ENCODE results near the gene SBF2.

The SBF2 gene

GRCh38 chr11:9895006-9895405 is 399.0 kb downstream of the SBF2 start:
- no peaks in the 10 kb centered on the region for H4K20me1 ChIP-seq (ENCODE audit: control insufficient read depth, insufficient read depth, low read depth, low read length)
- no peak overlapping the region for H3K27ac ChIP-seq (ENCODE audit: low read depth, low read length)
- H3F3A ChIP-seq (ENCODE audit: control insufficient read depth, insufficient read depth): no peaks in the 10 kb centered on the region
- no peaks in the 10 kb centered on the region for H3K9me3 ChIP-seq (ENCODE audit: control insufficient read depth, insufficient read depth, low read length)
- H3K4me2 ChIP-seq (ENCODE audit: low read length): no peak overlapping the region
- H3K79me2 ChIP-seq (ENCODE audit: control insufficient read depth, low read length): no peaks in the 10 kb centered on the region
- no peak overlapping the region for H3K4me3 ChIP-seq (ENCODE audit: low read length)
- no peaks in the 10 kb centered on the region for H3K9me2 ChIP-seq (replicated peaks; ENCODE audit: control insufficient read depth, low read length)
- no peaks in the 10 kb centered on the region for H3K27me3 ChIP-seq (ENCODE audit: control insufficient read depth, low read length)
- H3K36me3 ChIP-seq (ENCODE audit: control insufficient read depth, low read length): no peaks in the 10 kb centered on the region
- no peaks in the 10 kb centered on the region for H3K4me1 ChIP-seq (ENCODE audit: control insufficient read depth, low read length)
- TF ChIP-seq, protein P1, sequence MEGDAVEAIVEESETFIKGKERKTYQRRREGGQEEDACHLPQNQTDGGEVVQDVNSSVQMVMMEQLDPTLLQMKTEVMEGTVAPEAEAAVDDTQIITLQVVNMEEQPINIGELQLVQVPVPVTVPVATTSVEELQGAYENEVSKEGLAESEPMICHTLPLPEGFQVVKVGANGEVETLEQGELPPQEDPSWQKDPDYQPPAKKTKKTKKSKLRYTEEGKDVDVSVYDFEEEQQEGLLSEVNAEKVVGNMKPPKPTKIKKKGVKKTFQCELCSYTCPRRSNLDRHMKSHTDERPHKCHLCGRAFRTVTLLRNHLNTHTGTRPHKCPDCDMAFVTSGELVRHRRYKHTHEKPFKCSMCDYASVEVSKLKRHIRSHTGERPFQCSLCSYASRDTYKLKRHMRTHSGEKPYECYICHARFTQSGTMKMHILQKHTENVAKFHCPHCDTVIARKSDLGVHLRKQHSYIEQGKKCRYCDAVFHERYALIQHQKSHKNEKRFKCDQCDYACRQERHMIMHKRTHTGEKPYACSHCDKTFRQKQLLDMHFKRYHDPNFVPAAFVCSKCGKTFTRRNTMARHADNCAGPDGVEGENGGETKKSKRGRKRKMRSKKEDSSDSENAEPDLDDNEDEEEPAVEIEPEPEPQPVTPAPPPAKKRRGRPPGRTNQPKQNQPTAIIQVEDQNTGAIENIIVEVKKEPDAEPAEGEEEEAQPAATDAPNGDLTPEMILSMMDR (IDR thresholded peaks at IDR 0.05; ENCODE audit: low read depth, low read length, poor library complexity, severe bottlenecking): no peak
- TF ChIP-seq EZH2phosphoT487 (IDR thresholded peaks at IDR 0.05; ENCODE audit: borderline replicate concordance, low read length): no peak

DNA sequence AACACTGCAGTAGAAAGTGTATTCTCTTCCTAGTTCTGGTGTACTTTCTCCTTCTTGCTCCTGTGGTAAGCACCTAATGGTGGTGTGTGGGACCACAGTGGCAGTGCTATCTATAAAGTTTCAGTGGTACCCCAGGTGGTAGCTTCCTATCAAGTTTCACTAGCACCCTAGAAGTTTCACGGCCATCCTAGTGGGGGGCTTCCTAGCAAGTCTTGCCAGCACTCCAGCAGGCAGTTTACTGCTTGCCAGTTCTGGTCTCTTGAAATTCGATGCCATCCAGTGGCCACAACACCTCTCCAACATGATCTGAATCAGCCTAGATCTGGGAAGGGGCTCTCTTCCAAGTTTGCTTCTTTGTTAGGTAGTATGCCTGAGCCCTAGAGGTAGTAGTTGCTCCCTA is 400.5 kb downstream of the SBF2 start:
- no peak overlapping the region for H3K27ac ChIP-seq (ENCODE audit: low read depth, low read length)

DNA sequence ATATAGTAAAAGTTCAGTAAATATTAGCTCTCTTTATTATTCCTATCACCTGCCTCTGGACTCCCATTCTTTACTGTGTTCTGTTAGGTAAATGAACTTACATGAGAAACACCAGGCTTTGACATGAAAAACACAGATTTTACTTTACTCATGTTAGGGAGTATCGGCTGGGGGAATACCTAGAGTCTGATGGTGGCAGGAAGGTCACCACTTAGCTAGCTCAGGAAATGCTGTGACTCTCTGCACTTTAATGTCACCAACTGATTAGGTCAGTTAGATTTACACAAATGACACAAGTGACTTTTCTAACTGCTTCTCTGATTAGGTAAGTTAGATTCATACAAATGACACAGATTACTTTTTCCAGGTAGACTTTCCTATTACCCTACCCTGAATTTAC is 405.1 kb downstream of the SBF2 start:
- no peaks in the 10 kb centered on the region for H4K20me1 ChIP-seq (ENCODE audit: control insufficient read depth, insufficient read depth, low read depth, low read length)
- TF ChIP-seq, protein P1 (IDR thresholded peaks at IDR 0.05; ENCODE audit: low read depth, low read length, poor library complexity, severe bottlenecking): no peak
- TF ChIP-seq EZH2phosphoT487 (IDR thresholded peaks at IDR 0.05; ENCODE audit: borderline replicate concordance, low read length): no peak
- H3K4me1 ChIP-seq (ENCODE audit: control insufficient read depth, low read length): no peaks in the 10 kb centered on the region
- no peaks in the 10 kb centered on the region for H3K9me2 ChIP-seq (replicated peaks; ENCODE audit: control insufficient read depth, low read length)
- H3K4me2 ChIP-seq (ENCODE audit: low read length): no peak overlapping the region
- H3K36me3 ChIP-seq (ENCODE audit: control insufficient read depth, low read length): no peaks in the 10 kb centered on the region
- H3K27ac ChIP-seq (ENCODE audit: low read depth, low read length): no peak overlapping the region
- H3F3A ChIP-seq (ENCODE audit: control insufficient read depth, insufficient read depth): no peaks in the 10 kb centered on the region
- peaks cover 3% of the 10 kb centered on the region; the same call in 1 of the 2 replicates for H3K27me3 ChIP-seq (ENCODE audit: control insufficient read depth, low read length)
- no peaks in the 10 kb centered on the region for H3K9me3 ChIP-seq (ENCODE audit: control insufficient read depth, insufficient read depth, low read length)
- H3K4me3 ChIP-seq (ENCODE audit: low read length): no peak overlapping the region
- H3K79me2 ChIP-seq (ENCODE audit: control insufficient read depth, low read length): no peaks in the 10 kb centered on the region

More for the DNA sequence above, 400.5 kb downstream of the SBF2 start:
- Histone ChIP-seq H3K9me3 (ENCODE audit: control insufficient read depth, insufficient read depth, low read length) (no peaks in the 10 kb centered on the region), H3K4me2 (ENCODE audit: low read length) (no peak overlapping the region), H3K36me3 (ENCODE audit: control insufficient read depth, low read length) (no peaks in the 10 kb centered on the region), H4K20me1 (ENCODE audit: control insufficient read depth, insufficient read depth, low read depth, low read length) (no peaks in the 10 kb centered on the region), H3K79me2 (ENCODE audit: control insufficient read depth, low read length) (no peaks in the 10 kb centered on the region), H3K4me3 (ENCODE audit: low read length) (no peak overlapping the region), H3K4me1 (ENCODE audit: control insufficient read depth, low read length) (no peaks in the 10 kb centered on the region), H3F3A (ENCODE audit: control insufficient read depth, insufficient read depth) (no peaks in the 10 kb centered on the region), H3K27me3 (ENCODE audit: control insufficient read depth, low read length) (no peaks in the 10 kb centered on the region), H3K9me2 (replicated peaks; ENCODE audit: control insufficient read depth, low read length) (no peaks in the 10 kb centered on the region)
- TF ChIP-seq EZH2phosphoT487 (IDR thresholded peaks at IDR 0.05; ENCODE audit: borderline replicate concordance, low read length): no peak
- TF ChIP-seq, protein P1 (IDR thresholded peaks at IDR 0.05; ENCODE audit: low read depth, low read length, poor library complexity, severe bottlenecking): no peak
